ENCODE results near the gene CRIM1. TPM values are rescaled to one million over a fixed set of nuclear protein-coding genes. Genes with fewer than 3 reads are reported as not detected.

CRIM1 gene
- polyA plus RNA-seq, 3 donors from 2014 or later: 1.9 to 3.3 (median 3.0) TPM

- no peaks in the 10 kb centered on the region for H3K27me3 Mint-ChIP-seq (ENCODE audit: low read depth in 3 of 3)
- no peaks in the 10 kb centered on the region for H3K9me3 Mint-ChIP-seq
- H3K27ac Mint-ChIP-seq: no peak overlapping the region
- H3K4me1 Mint-ChIP-seq: peaks cover 8 to 9% of the 10 kb centered on the region in 2 donors
- H3K36me3 Mint-ChIP-seq: no peaks in the 10 kb centered on the region
- no peak for DNase-seq
- no peak overlapping the region for H3K4me3 Mint-ChIP-seq
These were observed 17.3 kb upstream of the CRIM1 start for GRCh38 chr2:36338124-36338826.

GRCh38 chr2:36338827-36339145 lies 16.8 kb upstream of the CRIM1 start:
- peaks cover 0 to 1% (median 0%) of the 10 kb centered on the region in 3 donors for H3K36me3 Mint-ChIP-seq
- no peak overlapping the region for H3K4me3 Mint-ChIP-seq
- DNase-seq: no peak
- H3K9me3 Mint-ChIP-seq: no peaks in the 10 kb centered on the region
- H3K4me1 Mint-ChIP-seq: peaks cover 3 to 4% of the 10 kb centered on the region in 2 donors
- H3K27ac Mint-ChIP-seq: no peak overlapping the region
- no peaks in the 10 kb centered on the region for H3K27me3 Mint-ChIP-seq (ENCODE audit: low read depth in 3 of 3)

- no peak for DNase-seq
- Mint-ChIP-seq H3K4me3 (no peak overlapping the region), H3K27me3 (ENCODE audit: low read depth in 3 of 3) (no peaks in the 10 kb centered on the region), H3K27ac (no peak overlapping the region), H3K36me3 (peaks cover 0 to 3% (median 0%) of the 10 kb centered on the region in 3 donors), H3K4me1 (no peaks in the 10 kb centered on the region), H3K9me3 (no peaks in the 10 kb centered on the region)
These were observed 15.9 kb upstream of the CRIM1 start for GRCh38 chr2:36339607-36340218.

DNA sequence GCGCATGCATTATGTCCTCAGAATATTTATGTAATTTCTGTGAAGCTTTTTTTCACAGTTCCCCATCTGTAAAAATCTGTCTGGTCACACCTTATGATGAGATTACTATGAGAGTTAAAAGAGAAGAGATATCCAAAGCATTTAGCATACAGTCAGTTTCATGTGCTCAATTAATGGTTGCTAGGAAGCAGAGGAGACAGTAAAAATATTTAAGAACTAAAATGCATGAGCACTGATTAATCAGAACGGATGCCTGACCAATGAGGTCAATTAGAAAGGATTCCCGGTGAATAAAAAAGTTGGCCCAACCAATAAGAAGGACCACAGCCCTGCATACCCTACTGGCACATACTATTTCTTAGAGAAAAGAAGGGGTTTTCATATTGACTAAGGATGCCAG lies 12.0 kb upstream of the CRIM1 start:
- H3K36me3 Mint-ChIP-seq: peaks cover 0 to 3% (median 0%) of the 10 kb centered on the region in 3 donors
- H3K4me1 Mint-ChIP-seq: no peaks in the 10 kb centered on the region
- H3K9me3 Mint-ChIP-seq: no peaks in the 10 kb centered on the region
- H3K27ac Mint-ChIP-seq: no peak overlapping the region
- no peak overlapping the region for H3K4me3 Mint-ChIP-seq
- no peak for DNase-seq
- peaks cover 0 to 2% (median 0%) of the 10 kb centered on the region in 3 donors for H3K27me3 Mint-ChIP-seq (ENCODE audit: low read depth in 3 of 3)

DNA sequence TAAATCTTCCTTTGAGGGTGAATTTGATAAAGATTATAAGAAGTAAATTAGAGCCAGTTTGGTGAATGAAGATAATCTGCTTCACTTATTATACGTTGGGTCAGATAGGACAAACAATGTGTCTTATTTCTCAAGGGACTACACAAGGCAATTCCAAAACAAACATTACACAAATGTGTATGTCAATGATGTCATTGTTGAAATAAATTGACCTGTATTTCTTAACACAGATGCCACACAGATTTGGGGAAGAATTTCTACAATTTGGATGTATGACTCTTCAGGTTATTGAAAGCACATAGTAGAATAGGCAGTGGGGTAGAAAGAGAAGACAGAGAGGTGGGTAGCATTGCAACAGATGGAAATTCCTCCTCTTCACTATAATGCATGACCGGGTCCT lies 6.9 kb upstream of the CRIM1 start:
- H3K27me3 Mint-ChIP-seq (ENCODE audit: low read depth in 3 of 3): peaks cover 0 to 2% (median 0%) of the 10 kb centered on the region in 3 donors
- peaks cover 0 to 2% (median 0%) of the 10 kb centered on the region in 3 donors for H3K36me3 Mint-ChIP-seq
- DNase-seq: no peak
- no peak overlapping the region for H3K4me3 Mint-ChIP-seq
- H3K27ac Mint-ChIP-seq: no peak overlapping the region
- H3K9me3 Mint-ChIP-seq: no peaks in the 10 kb centered on the region
- peaks cover 7 to 19% of the 10 kb centered on the region in 2 donors for H3K4me1 Mint-ChIP-seq

- Mint-ChIP-seq H3K27ac (no peak overlapping the region), H3K27me3 (ENCODE audit: low read depth in 3 of 3) (peaks cover 0 to 4% (median 2%) of the 10 kb centered on the region in 3 donors), H3K9me3 (no peaks in the 10 kb centered on the region), H3K4me1 (peaks cover 18 to 32% of the 10 kb centered on the region in 2 donors), H3K36me3 (no peaks in the 10 kb centered on the region), H3K4me3 (no peak overlapping the region)
- no peak for DNase-seq
These were observed 4.3 kb upstream of the CRIM1 start for GRCh38 chr2:36351291-36351690.

GRCh38 chr2:36351736-36352349 lies 3.7 kb upstream of the CRIM1 start:
- Mint-ChIP-seq H3K27ac (no peak overlapping the region), H3K27me3 (ENCODE audit: low read depth in 3 of 3) (peaks cover 0 to 4% (median under 1%) of the 10 kb centered on the region in 3 donors), H3K4me3 (no peak overlapping the region), H3K36me3 (no peaks in the 10 kb centered on the region), H3K4me1 (peaks cover 18 to 33% of the 10 kb centered on the region in 2 donors), H3K9me3 (no peaks in the 10 kb centered on the region)
- peak; percentile 29 to 46 (median 40) for DNase-seq

GRCh38 chr2:36352701-36353100 lies 2.9 kb upstream of the CRIM1 start:
- H3K4me3 Mint-ChIP-seq: no peak overlapping the region
- H3K27ac Mint-ChIP-seq: peak overlapping the region in 2 of 6 donors; percentile 26 to 30
- peaks cover 2 to 11% (median 5%) of the 10 kb centered on the region in 3 donors for H3K27me3 Mint-ChIP-seq (ENCODE audit: low read depth in 3 of 3)
- peaks cover 27 to 42% of the 10 kb centered on the region in 2 donors for H3K4me1 Mint-ChIP-seq
- H3K9me3 Mint-ChIP-seq: no peaks in the 10 kb centered on the region
- no peaks in the 10 kb centered on the region for H3K36me3 Mint-ChIP-seq
- no peak for DNase-seq

DNA sequence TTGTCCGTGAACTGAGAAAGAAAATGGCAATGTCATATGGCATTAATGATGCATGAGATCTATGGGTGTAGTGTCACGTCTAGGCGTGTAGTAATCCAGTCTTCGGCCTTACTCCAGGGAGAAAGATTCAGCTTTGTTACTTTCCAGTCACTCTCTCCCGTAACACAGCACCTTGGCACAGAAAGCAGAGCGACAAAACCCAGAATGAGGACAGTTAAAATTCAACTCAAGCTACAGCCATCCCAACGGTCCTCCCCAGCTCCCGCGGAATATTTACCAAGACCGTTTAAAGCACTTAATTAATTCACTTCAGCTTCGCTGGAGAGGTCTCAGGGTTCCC lies 797 bp upstream of the CRIM1 start:
- DNase-seq: no peak
- peaks cover 41 to 59% of the 10 kb centered on the region in 2 donors for H3K4me1 Mint-ChIP-seq
- H3K36me3 Mint-ChIP-seq: no peaks in the 10 kb centered on the region
- no peaks in the 10 kb centered on the region for H3K9me3 Mint-ChIP-seq
- peaks cover 2 to 15% (median 7%) of the 10 kb centered on the region in 3 donors for H3K27me3 Mint-ChIP-seq (ENCODE audit: low read depth in 3 of 3)
- peak overlapping the region in 4 of 6 donors; percentile 15 to 74 (median 65) for H3K27ac Mint-ChIP-seq
- H3K4me3 Mint-ChIP-seq: peak overlapping the region; percentile 82 to 90 (median 85)

GRCh38 chr2:36355890-36356297 lies 316 bp downstream of the CRIM1 start:
- H3K36me3 Mint-ChIP-seq: no peaks in the 10 kb centered on the region
- H3K4me1 Mint-ChIP-seq: peaks cover 41 to 59% of the 10 kb centered on the region in 2 donors
- H3K9me3 Mint-ChIP-seq: no peaks in the 10 kb centered on the region
- peak overlapping the region in 4 of 5 donors; percentile 58 to 97 (median 86) for H3K4me3 Mint-ChIP-seq
- no peak overlapping the region for H3K27ac Mint-ChIP-seq
- peaks cover 2 to 15% (median 7%) of the 10 kb centered on the region in 3 donors for H3K27me3 Mint-ChIP-seq (ENCODE audit: low read depth in 3 of 3)
- DNase-seq: no peak

DNA sequence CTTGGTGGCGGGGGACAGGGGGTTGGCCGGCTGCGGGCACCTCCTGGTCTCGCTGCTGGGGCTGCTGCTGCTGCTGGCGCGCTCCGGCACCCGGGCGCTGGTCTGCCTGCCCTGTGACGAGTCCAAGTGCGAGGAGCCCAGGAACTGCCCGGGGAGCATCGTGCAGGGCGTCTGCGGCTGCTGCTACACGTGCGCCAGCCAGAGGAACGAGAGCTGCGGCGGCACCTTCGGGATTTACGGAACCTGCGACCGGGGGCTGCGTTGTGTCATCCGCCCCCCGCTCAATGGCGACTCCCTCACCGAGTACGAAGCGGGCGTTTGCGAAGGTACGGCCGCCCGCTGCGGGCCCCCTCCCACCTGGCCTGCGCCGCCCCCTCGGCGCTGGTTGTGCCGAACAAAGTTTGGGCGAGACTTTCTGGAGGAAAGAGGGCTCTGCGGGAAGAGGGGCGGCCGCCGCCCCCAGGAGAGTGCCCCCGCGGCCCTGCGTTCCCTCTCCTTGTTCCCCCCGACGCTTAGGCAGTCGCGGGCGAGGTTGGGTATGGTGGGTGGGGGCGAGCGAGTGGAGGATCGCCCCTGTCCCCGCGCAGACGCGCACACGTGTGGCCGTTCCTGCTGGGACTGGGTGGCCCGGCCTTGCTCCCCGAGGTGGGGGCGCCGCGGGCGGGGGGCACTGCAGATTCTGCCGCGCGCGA lies 866 bp downstream of the CRIM1 start:
- Mint-ChIP-seq H3K27ac (peak overlapping the region in 2 of 6 donors; percentile 18 to 83), H3K4me3 (peak overlapping the region; percentile 81 to 99 (median 88)), H3K9me3 (no peaks in the 10 kb centered on the region), H3K4me1 (peaks cover 41 to 59% of the 10 kb centered on the region in 2 donors), H3K36me3 (no peaks in the 10 kb centered on the region), H3K27me3 (ENCODE audit: low read depth in 3 of 3) (peaks cover 2 to 15% (median 7%) of the 10 kb centered on the region in 3 donors)
- peak; percentile 47 to 52 (median 50) for DNase-seq

- DNase-seq: peak; percentile 40 to 47 (median 43)
- H3K9me3 Mint-ChIP-seq: no peaks in the 10 kb centered on the region
These were observed 1.6 kb downstream of the CRIM1 start for GRCh38 chr2:36356990-36357846.

More at GRCh38 chr2:36356990-36357846, 1.6 kb downstream of the CRIM1 start:
- Mint-ChIP-seq H3K27ac (peak overlapping the region in 5 of 6 donors; percentile 55 to 83 (median 61)), H3K27me3 (ENCODE audit: low read depth in 3 of 3) (peaks cover 2 to 15% (median 7%) of the 10 kb centered on the region in 3 donors), H3K4me1 (peaks cover 41 to 54% of the 10 kb centered on the region in 2 donors), H3K4me3 (peak overlapping the region; percentile 88 to 99 (median 97)), H3K36me3 (no peaks in the 10 kb centered on the region)

Measured in immature natural killer cell (primary cell).